Effector CD8-positive, alpha-beta T cell (primary cell): ENCODE measurements around the gene ZSCAN31.
A peak's percentile ranks its signal among the peaks of the same experiment; 100 is the strongest.

Experiments used
- DNase-seq: peaks from one replicate; lab custom pipeline; 2025; lab: John Stamatoyannopoulos, UW

ZSCAN31 gene

GRCh38 chr6:28353356-28353755, 17.4 kb upstream of the ZSCAN31 start:
- DNase-seq, result no peak

GRCh38 chr6:28351493-28351925, 15.6 kb upstream of the ZSCAN31 start:
- DNase-seq, result no peak

- DNase-seq, result no peak
Measured at GRCh38 chr6:28351087-28351486, 15.1 kb upstream of the ZSCAN31 start.

- DNase-seq, result peak; percentile 61
Measured at GRCh38 chr6:28349892-28350737, 14.2 kb upstream of the ZSCAN31 start, which contains the start of gene ZKSCAN3. ZKSCAN3 (plus strand) TSS chr6:28349947; CDS start chr6:28359587, 9,640 bp downstream.

- DNase-seq, result no peak
Measured at GRCh38 chr6:28349344-28349891, 13.5 kb upstream of the ZSCAN31 start.

- DNase-seq, result no peak
Measured at GRCh38 chr6:28347119-28347518, 11.2 kb upstream of the ZSCAN31 start.

GRCh38 chr6:28345201-28345600, 9.3 kb upstream of the ZSCAN31 start:
- no peak for DNase-seq

GRCh38 chr6:28343898-28344677, 8.1 kb upstream of the ZSCAN31 start:
- DNase-seq, result no peak

- DNase-seq, result no peak
Measured at GRCh38 chr6:28340310-28341095, 4.6 kb upstream of the ZSCAN31 start.

- no peak for DNase-seq
Measured at GRCh38 chr6:28337121-28337520, 1.2 kb upstream of the ZSCAN31 start.

GRCh38 chr6:28336284-28337120, 554 bp upstream of the ZSCAN31 start:
- no peak for DNase-seq

GRCh38 chr6:28335040-28335563, 846 bp downstream of the ZSCAN31 start:
- no peak for DNase-seq

- DNase-seq, result no peak
Measured at GRCh38 chr6:28334286-28335039, 1.5 kb downstream of the ZSCAN31 start.

GRCh38 chr6:28333599-28334018, 2.3 kb downstream of the ZSCAN31 start:
- no peak for DNase-seq

- no peak for DNase-seq
Measured at GRCh38 chr6:28333047-28333446, 2.9 kb downstream of the ZSCAN31 start.

GRCh38 chr6:28330041-28330440, 5.9 kb downstream of the ZSCAN31 start:
- no peak for DNase-seq

GRCh38 chr6:28326371-28326948, 9.5 kb downstream of the ZSCAN31 start:
- no peak for DNase-seq

- no peak for DNase-seq
Measured at GRCh38 chr6:28323813-28324424, 12.0 kb downstream of the ZSCAN31 start.

- no peak for DNase-seq
Measured at GRCh38 chr6:28322661-28323060, 13.3 kb downstream of the ZSCAN31 start.
